ENCODE data around the gene SELENOH.
"Not testable (repeated sequence)": the region's sequence is repeated elsewhere in the genome, so short reads cannot be mapped to it uniquely, and the experiment has no call there.

SELENOH gene, protein sequence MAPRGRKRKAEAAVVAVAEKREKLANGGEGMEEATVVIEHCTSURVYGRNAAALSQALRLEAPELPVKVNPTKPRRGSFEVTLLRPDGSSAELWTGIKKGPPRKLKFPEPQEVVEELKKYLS

DNA sequence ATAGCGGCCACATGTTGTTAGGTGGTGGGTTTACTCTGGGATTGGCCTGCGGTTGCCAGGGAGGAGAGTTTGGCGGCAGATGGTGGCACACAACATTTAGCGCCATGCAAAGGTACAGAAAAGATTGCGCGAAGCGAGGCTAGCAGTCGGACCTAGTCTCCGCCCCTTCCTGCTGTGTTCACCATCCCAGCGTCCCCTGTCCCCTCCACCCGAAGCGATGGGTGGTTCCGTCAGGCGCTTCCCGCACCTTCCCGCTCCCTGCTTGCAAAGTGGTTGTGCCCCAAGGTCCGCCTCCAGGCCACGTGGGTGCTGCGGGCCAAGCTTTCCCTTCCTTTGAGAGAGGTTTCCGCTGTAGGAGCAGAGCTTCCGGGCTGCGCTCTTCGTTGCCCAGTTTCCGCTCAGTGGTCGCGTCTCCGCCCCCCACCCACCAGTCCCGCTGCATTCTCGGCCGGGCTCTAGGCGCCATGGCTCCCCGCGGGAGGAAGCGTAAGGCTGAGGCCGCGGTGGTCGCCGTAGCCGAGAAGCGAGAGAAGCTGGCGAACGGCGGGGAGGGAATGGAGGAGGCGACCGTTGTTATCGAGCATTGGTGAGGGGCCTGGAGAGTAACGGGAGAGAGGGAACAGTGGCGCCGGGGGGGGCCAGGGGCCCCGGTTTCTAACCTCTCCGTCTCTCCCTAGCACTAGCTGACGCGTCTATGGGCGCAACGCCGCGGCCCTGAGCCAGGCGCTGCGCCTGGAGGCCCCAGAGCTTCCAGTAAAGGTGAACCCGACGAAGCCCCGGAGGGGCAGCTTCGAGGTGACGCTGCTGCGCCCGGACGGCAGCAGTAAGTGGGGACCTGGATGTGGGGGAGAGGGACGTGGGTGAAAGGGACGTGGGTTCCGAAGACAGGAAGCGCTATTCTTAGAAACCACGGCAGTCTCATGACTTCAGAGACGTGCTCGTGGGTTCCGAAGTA, at the start of gene SELENOH:
SELENOH (plus strand) TSS at position 360 of the 955 bp plus-strand sequence; CDS start at position 465, 105 bp downstream.
- peak; percentile 82 to 90 for DNase-seq (ENCODE audit: low read depth in 1 of 2, low spot score in 1 of 2)

DNA sequence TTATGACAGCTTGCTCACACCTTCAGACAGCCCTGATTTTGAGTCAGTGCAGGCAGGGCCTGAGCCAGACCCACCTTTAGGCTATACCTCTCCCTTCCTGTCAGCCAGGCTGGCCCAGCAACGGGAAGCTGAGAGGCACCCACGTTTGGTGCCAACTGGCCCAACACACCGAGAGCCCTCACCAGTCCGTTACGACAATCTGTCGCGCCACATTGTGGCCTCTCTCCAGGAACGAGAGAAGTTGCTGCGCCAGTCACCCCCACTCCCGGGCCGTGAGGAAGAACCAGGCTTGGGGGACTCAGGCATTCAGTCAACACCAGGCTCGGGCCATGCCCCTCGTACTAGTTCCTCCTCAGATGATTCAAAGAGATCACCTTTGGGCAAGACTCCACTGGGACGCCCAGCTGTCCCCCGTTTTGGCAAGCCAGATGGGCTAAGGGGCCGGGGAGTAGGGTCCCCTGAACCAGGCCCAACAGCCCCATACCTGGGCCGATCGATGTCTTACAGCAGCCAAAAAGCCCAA, 42.4 kb upstream of the SELENOH start:
- no peak for DNase-seq (ENCODE audit: low read depth in 1 of 2, low spot score in 1 of 2)

DNA sequence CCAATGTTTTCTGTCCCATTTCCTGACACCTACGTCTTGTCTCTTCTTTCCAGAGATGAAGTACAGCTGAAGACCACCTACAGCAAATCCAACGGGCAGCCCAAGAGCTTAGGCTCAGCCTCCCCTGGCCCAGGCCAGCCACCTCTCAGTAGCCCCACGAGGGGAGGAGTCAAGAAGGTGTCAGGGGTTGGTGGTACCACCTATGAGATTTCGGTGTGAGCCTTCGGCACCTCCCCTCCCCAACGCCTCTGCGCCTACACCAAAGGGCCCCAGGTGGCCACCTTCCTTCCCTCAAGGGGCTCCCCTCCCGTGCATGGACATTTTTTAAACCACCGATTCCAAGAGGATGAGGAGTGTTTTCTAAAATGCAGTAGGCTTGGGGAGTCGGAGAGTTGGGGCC, 41.5 kb upstream of the SELENOH start:
- DNase-seq (ENCODE audit: low read depth in 1 of 2, low spot score in 1 of 2): no peak

DNA sequence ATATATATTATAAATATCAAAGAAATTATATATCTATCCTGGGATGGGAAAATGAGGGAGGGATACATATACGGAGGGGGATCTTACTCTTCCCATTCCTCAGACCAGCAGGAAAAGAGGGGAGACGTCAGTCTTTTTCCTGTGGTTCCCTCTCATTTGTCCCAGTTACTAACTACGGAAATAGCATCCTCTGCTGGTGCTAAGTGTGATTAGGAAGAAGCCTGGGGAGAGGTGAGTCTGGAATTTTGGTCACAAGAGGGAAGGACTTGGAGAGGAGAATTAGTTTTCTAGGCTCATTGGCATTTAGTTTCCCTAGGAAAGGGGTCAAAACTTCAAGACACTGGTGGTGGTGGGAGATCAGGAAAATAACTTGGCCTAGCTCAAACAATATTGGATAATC, 40.9 kb upstream of the SELENOH start:
- DNase-seq (ENCODE audit: low read depth in 1 of 2, low spot score in 1 of 2): no peak

DNA sequence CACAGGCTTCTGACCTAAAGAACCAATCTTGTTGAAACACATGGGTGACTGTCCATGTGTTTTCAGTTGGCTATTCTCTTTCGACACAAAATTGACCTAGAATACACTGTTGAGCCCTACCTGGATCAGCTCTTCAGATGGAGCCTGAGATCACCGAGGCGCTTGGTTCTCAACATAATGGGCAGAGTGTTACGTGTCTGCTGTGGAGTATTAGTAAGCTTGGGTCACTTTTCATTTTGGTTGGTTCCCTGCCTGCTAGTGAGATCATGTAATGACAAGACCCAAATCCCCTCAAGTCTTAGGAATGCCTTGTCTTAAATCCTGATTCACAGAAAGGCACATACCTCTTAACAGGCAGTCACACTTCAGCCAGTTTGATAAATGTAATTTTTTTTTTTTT, 38.0 kb upstream of the SELENOH start:
- DNase-seq (ENCODE audit: low read depth in 1 of 2, low spot score in 1 of 2): no peak

DNA sequence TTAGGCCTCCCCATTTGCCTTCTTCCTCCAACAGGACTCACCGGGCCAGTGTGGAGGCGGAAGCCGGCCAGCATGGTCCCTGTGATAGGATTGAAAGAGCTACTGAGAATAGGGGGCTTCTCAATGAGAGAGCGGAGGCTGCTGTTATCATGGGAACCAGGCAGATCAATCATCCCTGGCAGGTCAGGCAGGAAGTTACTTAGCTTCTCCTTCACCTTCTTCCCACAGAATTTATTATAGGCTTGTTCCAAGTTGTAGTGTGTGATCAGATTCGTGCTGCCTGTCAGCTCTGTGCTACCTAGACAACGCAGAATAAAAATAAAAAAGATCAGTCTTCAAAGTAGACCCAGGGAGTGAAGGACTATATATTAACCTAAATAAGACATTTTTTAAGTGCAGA, 36.4 kb upstream of the SELENOH start:
- DNase-seq (ENCODE audit: low read depth in 1 of 2, low spot score in 1 of 2): no peak

DNA sequence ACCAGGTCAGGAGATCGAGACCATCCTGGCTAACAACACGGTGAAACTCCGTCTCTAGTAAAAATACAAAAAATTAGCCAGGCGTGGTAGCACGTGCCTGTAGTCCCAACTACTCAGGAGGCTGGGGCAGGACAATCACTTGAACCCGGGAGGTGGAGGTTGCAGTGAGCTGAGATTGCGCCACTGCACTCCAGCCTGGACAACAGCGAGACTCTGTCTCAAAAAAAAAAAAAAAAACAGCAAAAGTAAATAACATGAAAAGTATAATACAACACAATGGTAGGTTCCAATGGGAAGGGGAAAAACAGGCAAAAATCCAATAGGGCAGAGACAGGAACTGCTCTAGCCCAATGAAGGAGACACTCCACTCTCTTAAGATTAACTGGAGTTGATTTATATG, 35.9 kb upstream of the SELENOH start:
- DNase-seq (ENCODE audit: low read depth in 1 of 2, low spot score in 1 of 2): not testable (repeated sequence)

DNA sequence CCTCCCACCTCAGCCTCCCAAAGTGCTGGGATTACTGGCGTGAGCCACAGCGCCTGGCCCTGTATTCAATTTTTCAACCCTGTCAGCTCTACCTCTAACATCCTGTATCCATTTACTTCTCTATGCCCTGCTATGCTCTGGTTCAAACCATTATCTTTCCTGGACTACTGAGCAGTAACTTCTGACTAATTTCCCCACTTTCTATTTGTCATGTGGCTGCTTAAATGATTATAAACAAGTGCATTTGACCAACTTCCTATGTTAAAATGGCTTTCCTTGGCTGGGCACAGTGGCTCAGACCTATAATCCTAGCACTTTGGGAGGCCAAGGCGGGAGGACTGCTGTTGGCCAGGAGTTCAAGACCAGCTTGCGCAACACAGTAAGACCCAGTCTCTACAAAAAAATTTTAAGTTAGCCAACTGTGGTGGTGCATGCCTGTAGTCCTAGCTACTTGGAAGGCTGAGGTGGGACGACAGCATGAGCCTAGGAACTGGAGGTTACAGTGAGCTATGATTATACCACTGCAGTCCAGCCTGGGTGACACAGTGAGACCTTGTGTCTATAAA, 31.4 kb upstream of the SELENOH start:
- no peak for DNase-seq (ENCODE audit: low read depth in 1 of 2, low spot score in 1 of 2)

DNA sequence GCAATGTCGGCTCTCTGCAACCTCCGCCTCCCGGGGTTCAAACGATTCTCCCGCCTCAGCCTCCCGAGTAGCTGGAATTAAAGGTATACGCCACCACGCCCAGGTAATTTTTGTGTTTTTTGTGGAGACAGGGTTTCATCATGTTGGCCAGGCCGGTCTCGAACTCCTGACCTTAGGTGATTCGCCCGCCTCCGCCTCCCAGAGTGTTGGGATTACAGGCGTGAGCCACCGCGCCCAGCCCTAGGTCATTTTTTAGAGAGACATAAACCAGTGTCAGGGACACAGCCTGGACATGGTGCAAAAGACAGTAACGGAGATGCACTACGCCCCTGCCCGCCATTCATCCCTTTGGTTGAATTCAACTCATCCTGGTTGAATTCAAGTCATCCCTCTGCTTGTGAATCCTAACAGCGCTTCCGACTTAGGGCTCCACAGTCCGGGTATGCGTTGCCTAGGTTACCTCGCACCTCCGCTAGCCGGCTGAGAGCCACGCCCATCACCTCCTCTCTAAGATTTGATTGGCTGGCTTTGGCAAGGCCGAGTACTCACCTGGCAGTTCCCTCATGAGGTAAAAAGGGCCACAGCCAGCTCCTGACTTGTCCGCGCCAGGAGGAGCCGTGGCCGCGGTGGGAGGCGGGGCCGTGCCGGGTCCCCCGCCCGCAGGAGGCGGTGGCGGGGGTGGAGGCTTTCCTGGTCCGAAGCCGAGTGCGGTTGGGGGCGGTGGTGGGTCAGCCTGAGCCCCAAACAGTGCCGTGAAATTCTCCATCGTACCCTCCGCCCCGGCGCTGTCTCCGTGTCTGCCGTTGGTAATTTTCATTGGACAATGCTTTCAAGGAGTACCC, 29.7 kb upstream of the SELENOH start, which contains the start of gene MED19:
MED19 (minus strand) TSS at position 802 of the 842 bp plus-strand sequence; CDS start at position 766, 36 bp downstream.
- peak; percentile 50 to 70 for DNase-seq (ENCODE audit: low read depth in 1 of 2, low spot score in 1 of 2)

DNA sequence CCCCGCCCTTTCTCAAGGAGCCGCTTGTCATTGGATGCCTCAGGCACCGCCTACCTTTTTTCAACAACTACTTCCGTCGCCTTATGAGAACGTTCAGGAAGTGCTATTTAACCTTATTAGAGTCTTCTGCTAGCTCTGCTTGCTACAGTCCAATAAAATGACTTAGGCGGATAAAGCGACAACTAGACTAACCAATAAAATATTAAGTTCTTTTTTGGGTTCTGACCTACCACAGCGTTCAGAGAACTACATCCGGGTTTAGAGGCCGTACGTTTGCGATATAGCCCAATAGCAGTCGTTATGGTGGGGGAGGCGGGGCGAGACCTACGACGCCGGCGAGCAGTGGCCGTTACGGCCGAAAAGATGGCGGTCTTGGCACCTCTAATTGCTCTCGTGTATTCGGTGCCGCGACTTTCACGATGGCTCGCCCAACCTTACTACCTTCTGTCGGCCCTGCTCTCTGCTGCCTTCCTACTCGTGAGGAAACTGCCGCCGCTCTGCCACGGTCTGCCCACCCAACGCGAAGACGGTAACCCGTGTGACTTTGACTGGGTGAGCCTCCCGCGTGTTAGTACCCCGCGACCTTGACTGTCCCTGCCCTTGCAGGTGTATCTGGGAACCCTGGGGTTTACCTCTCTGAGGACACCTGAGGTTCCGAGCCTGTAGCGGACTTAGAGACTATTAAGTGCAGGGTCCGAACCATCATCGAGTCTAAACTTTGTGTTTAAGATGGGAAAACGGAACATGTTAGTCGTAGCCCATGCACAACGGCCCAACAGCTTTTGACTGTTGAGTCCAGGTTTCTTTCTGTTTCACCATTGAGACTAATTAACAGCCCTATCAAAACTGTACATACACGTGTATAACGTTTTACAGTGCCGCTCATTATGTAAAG, 28.8 kb upstream of the SELENOH start, which contains the start of gene TMX2:
TMX2 (plus strand) TSS at position 338 of the 895 bp plus-strand sequence; CDS start at position 364, 26 bp downstream.
- peak; percentile 76 to 84 for DNase-seq (ENCODE audit: low read depth in 1 of 2, low spot score in 1 of 2)

DNA sequence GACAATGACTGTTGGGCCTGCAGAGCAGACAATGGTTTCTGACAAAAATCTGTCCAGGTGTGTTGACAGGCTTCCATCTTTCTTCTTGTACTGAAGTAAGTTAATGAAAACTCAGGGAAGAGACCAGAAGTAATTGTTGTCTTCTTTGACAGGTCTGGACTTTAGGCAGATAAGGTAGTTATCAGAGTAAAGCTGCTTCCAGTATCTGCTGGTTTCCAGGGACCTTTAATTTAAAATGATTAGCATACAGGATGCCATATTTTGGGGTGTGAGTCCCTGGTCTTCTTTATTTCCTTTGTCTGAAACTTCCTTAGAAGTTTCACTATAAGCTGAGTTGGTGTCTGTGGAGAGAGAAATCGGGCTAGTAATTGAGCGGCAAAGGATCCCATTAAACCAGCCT, 27.5 kb upstream of the SELENOH start:
- DNase-seq (ENCODE audit: low read depth in 1 of 2, low spot score in 1 of 2): no peak

DNA sequence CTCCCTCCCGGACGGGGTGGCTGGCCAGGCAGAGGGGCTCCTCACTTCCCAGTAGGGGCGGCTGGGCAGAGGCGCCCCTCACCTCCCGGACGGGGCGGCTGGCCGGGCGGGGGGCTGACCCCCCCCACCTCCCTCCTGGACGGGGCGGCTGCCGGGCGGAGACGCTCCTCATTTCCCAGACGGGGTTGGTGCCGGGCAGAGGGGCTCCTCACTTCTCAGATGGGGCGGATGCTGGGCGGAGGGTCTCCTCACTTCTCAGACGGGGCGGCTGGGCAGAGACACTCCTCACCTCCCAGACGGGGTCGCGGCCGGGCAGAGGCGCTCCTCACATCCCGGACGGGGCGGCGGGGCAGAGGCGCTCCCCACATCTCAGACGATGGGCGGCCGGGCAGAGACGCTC, 24.6 kb upstream of the SELENOH start:
- DNase-seq (ENCODE audit: low read depth in 1 of 2, low spot score in 1 of 2): not testable (repeated sequence)

DNA sequence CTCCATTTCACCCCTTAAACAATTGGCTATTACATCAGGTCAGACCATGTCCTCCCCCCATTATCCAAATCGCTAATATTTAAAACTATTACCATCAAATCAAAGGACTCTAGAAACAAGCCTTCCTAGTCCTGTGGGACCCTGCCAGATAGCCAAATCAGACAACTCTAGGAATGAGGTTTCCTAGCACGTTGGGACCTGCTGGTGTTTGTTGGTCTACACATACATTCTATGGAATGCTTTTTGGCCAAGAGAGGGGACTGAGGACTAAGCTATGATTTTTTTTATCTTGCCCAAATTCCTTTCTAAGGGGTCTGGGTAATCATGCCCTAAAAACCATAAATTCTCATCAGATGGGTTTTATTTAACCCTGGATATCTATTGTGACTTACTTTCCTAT, 14.1 kb upstream of the SELENOH start:
- DNase-seq (ENCODE audit: low read depth in 1 of 2, low spot score in 1 of 2): no peak

DNA sequence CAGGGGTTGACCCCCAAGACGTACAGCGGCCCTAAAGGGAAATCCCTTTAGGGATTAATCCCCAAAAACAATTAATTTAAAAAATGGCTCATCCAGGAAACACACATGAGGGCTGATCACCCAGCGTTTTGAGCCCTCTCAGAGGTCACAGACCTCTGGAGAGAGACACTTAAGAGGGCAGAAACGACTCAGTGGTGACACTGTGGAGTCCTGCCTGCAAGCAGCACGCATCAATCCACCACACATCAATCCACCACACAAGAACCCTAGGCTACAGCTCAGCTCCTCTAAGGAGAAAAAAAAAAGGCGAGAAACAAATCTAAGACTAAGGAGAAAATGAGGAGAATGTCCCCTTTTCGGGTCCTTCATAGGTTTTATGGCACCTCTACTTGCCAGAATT, 12.5 kb upstream of the SELENOH start:
- DNase-seq (ENCODE audit: low read depth in 1 of 2, low spot score in 1 of 2): no peak

DNA sequence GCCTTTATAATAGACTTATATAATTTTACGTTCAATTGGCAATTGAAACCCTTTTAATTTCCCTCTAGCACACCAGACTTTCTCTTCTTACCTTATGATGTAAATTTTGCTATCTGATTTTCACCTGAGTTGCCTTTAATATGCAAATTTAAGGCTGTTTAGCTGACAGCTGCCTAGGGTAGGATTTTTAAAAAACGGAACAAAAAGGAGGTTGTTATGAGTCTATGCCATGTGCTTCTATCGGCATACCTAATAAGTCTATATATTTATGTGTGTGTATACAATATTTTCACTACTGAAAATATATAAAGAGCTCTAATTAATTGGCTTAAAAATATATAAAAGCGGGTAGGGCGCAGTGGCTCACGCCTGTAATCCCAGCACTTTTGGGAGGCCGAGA, 11.8 kb upstream of the SELENOH start:
- no peak for DNase-seq (ENCODE audit: low read depth in 1 of 2, low spot score in 1 of 2)

DNA sequence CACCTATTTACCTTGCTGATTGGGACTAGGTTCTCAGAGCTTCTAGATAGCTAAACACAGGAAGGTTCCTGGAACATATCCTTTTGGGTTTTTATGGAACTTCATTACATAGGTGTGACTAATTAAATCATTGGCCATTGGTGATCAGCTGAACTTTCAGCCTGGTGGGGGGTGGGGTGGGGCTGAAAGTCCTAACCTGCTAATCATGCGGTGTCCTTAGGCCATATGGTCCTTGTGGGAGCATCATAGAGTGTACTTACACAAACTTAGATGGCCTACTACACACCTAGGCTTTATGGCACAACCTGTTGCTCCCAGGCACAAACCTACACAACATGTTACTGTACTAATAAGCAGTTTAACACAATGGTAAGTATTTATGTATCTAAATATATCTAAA, 8.6 kb upstream of the SELENOH start:
- DNase-seq (ENCODE audit: low read depth in 1 of 2, low spot score in 1 of 2): no peak

DNA sequence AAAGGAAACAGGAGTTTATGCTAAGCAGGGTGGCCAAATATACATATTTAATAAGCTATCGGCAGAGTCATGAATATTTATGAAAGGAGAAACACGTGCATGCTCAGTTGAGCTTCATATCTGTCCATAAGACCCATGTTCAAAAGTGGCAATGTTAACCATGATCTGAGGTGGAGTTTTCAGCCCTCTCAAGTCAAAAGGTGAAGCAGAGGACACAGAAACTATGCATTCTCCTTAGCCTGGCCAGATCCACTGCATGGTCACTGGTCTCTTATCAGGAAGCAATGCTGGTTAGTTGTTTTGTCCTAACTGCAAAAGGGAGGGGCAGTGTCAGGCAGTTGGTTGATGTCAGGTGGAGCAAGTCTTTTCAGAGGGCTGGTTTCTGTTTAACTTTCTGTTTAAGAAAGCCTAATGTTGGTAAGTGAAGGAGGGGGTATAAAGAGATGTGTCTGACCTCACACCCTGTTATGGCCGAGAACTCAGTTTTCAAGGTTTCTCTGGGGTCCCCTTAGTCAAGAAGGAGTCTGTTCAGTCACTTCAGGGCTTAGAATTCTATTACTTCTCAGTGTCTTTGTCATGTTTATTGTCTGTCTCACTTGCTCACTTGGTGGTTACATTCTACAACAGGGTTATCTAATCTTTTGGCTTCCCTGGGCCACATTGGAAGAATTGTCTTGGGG, 5.5 kb upstream of the SELENOH start:
- no peak for DNase-seq (ENCODE audit: low read depth in 1 of 2, low spot score in 1 of 2)

DNA sequence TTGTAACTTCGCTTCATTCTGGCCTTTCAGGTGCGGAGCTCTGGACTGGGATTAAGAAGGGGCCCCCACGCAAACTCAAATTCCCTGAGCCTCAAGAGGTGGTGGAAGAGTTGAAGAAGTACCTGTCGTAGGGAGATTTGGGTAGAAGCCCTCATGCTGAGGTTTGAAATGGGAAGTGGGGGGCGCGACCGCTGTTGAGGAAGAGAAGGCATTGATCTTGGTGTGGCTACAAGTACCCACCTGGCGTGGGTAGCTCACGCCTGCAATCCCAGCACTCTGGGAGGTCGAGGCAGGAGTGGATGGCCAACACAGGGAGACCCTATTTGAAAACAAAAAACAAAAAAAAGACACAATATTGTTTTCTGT, 779 bp downstream of the SELENOH start:
- DNase-seq (ENCODE audit: low read depth in 1 of 2, low spot score in 1 of 2): no peak

DNA sequence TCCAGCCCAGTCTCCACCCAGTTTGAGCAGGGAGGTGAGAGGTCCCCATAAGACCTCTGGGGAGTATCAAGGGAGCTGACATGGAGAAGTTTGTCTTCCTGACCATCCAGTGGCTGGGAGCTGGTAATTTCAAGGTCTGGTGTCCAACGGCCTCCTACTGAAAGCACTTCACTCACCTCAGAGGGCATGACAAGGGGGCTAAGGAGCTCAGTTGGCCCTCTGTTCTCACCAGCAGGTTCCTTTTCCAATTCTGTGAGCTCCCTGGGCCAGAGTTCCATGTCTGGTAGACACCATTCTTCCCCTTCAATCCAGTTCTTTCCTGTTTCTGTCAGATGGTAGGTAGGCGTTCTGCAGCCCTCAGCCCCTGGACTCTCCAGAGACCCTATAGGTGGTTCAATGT, 3.1 kb downstream of the SELENOH start:
- no peak for DNase-seq (ENCODE audit: low read depth in 1 of 2, low spot score in 1 of 2)

Measured in activated T-helper 1 cell treated with anti-CD3 and anti-CD28 coated beads, Interleukin-2, amount 50 U/mL, for 16 hours (primary cell).